ENCODE measurements around the gene KLLN.

The KLLN gene

GRCh38 chr10:87849001-87849400 is 14.3 kb downstream of the KLLN start:
- TF ChIP-seq GATA3 (IDR thresholded peaks at IDR 0.05; ENCODE audit: low read depth, low read length) = no peak
- no peak for TF ChIP-seq GATA2 (IDR thresholded peaks at IDR 0.05; ENCODE audit: low read depth, low read length)

DNA sequence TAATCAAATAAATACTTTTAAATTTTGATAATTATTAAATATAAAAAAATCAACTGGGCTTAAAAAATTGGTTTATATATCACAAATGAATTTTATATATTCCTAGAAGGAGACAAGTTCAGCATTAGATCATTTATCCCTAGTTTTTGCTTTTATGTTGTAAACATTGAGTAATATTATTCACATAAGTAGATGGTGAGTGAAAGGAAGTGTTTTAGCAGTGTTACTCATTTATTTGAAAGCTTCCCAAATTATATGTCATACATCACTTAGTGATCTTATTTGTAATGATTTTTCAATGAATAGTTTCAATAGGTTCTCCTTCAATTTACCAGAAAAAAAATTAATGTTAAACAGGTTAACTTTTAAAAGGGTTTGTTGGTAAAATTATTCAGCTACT is 15.8 kb downstream of the KLLN start:
- TF ChIP-seq GATA3 (IDR thresholded peaks at IDR 0.05; ENCODE audit: low read depth, low read length) = no peak

- TF ChIP-seq GATA2 (IDR thresholded peaks at IDR 0.05; ENCODE audit: low read depth, low read length) (no peak), GATA3 (IDR thresholded peaks at IDR 0.05; ENCODE audit: low read depth, low read length) (no peak)
These were observed 17.3 kb downstream of the KLLN start for GRCh38 chr10:87846023-87846422.

DNA sequence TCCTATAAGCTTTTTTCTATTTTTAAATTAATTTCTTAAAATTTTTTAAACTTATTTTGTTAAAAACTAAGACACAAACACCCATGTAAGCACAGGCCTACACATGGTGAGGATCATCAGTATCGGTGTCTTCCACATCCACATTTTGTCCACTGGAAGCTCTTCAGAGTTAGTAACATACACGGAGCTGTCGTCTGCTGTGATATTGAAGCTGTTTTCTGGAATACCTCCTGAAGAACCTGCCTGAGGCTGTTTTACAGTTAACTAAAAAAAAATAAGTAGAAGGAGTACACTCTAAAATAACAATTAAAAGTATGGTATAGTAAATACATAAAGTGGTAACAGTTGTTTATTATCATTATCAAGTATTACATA is 17.7 kb downstream of the KLLN start:
- TF ChIP-seq GATA3 (IDR thresholded peaks at IDR 0.05; ENCODE audit: low read depth, low read length) (no peak), GATA2 (IDR thresholded peaks at IDR 0.05; ENCODE audit: low read depth, low read length) (no peak)

- no peak for TF ChIP-seq GATA2 (IDR thresholded peaks at IDR 0.05; ENCODE audit: low read depth, low read length)
- TF ChIP-seq GATA3 (IDR thresholded peaks at IDR 0.05; ENCODE audit: low read depth, low read length) = no peak
These were observed 18.3 kb downstream of the KLLN start for GRCh38 chr10:87844837-87845623.

GRCh38 chr10:87843714-87844113 is 19.6 kb downstream of the KLLN start:
- no peak for TF ChIP-seq GATA2 (IDR thresholded peaks at IDR 0.05; ENCODE audit: low read depth, low read length)
- TF ChIP-seq GATA3 (IDR thresholded peaks at IDR 0.05; ENCODE audit: low read depth, low read length) = no peak

- TF ChIP-seq GATA2 (IDR thresholded peaks at IDR 0.05; ENCODE audit: low read depth, low read length) = no peak
- TF ChIP-seq GATA3 (IDR thresholded peaks at IDR 0.05; ENCODE audit: low read depth, low read length) = no peak
These were observed 20.4 kb downstream of the KLLN start for GRCh38 chr10:87842776-87843497.

DNA sequence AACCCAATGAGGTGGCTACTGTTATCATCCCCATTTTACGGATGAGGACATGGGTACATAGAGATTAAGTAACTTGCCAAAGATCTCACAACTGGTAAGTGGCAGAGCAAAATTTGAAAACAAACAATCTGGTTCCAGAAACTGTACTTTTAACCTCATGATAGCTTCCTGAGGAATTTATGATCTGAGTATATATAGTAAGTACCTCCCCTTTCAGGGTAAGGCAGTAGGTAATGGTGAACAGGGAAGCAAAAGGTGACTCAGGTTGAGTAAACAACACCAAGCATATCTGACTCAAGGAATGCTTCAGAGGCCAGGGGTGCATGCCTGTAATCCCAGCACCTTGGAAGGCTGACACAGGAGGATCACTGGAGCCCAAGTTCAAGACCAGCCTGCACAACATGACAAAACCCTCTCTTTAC is 21.1 kb downstream of the KLLN start:
- TF ChIP-seq GATA3 (IDR thresholded peaks at IDR 0.05; ENCODE audit: low read depth, low read length) = no peak
- TF ChIP-seq GATA2 (IDR thresholded peaks at IDR 0.05; ENCODE audit: low read depth, low read length) = no peak

DNA sequence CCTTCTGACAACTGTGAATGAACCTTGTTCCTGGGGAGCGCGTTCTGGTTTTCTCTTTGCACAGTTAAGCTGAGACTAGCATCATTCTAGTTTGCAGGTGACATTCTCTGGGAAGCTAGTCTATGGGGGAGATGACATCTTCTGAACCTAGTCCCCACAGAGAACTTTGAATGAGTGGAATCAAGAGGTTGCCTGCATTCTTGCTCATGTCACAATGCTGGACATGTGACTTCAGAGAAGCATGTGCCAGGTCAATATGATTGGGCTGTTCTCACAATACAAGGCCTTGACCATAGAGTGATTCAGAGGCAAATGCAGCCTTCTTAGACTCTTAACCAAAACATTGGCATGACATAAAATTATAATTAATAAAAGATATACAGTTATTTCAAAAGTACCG is 22.1 kb downstream of the KLLN start:
- TF ChIP-seq GATA2 (IDR thresholded peaks at IDR 0.05; ENCODE audit: low read depth, low read length) (no peak), GATA3 (IDR thresholded peaks at IDR 0.05; ENCODE audit: low read depth, low read length) (no peak)

- no peak for TF ChIP-seq GATA3 (IDR thresholded peaks at IDR 0.05; ENCODE audit: low read depth, low read length)
- no peak for TF ChIP-seq GATA2 (IDR thresholded peaks at IDR 0.05; ENCODE audit: low read depth, low read length)
These were observed 24.7 kb downstream of the KLLN start for GRCh38 chr10:87838650-87839049.

DNA sequence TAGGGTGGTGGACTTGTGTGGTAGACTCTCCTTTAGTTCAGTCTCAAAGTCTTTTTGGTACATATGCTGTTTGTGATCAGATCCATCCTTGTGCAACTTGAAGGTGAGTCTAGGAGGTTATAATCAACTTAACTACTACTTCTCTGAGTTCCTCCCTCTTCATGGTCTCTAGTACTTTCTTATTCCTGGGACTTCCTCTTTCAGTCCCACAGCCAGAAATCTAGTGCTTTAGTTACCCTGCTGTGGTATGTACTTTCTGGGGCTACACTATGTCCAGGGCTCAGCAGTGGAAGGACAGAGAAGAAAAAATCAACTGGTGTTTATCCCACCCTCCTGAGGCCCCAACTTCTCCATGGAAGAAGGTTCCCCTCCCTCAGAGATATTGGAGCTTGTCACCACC is 25.9 kb downstream of the KLLN start:
- no peak for TF ChIP-seq GATA3 (IDR thresholded peaks at IDR 0.05; ENCODE audit: low read depth, low read length)
- TF ChIP-seq GATA2 (IDR thresholded peaks at IDR 0.05; ENCODE audit: low read depth, low read length) = no peak

- TF ChIP-seq GATA3 (IDR thresholded peaks at IDR 0.05; ENCODE audit: low read depth, low read length) = no peak
- TF ChIP-seq GATA2 (IDR thresholded peaks at IDR 0.05; ENCODE audit: low read depth, low read length) = no peak
These were observed 27.2 kb downstream of the KLLN start for GRCh38 chr10:87836098-87836497.

DNA sequence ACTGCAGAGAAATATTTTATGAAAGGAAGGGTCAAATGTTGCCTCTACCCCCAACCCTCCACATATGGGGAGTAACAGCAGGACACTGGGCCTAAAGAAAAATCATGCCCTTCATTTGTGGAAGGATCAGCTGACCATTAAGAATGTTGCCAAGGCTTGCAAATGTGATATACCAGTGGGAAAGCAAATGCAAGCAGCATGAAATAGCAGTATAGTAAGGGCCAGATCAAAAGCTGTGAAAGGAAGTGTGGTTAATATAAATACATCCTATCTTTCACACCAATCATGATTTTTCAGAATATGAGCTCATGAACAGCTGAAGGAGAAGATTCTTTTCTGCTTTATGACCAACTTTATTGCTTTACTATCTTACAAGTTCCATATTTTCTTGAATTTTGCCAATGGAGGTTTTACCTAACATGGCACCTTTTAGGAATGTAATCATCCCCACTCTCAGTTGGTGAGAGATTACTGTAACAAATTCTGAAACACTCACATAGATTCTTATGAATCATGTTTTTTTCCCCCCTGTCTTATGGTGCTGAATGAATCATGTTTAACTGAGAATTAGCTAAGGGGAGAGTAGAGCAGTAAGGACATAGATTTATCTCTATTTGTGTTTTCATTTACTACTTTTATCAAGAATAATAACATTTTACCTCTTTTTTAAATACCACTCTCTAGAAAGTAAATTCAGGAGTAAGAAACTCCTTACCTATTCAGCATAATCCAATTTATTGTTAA is 33.2 kb downstream of the KLLN start:
- TF ChIP-seq GATA3 (IDR thresholded peaks at IDR 0.05; ENCODE audit: low read depth, low read length) (no peak), GATA2 (IDR thresholded peaks at IDR 0.05; ENCODE audit: low read depth, low read length) (no peak)

DNA sequence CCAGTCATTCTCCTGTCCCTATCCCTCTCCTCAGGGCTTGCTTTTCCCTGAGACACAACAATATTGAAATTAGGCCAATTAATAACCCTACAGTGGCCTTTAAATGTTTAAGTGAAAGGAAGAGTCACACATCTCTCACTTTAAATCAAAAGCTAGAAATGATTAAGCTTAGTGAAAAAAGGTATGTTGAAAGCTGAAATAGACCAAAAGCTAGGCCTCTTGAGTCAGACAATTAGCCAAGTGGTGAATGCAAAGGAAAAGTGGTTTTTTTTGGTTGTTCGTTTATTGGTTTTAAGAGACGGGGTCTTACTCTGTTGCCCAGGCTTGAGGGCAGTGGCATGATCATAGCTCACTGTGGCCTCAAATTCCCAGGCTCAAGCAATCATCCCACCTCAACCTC is 35.7 kb downstream of the KLLN start:
- TF ChIP-seq GATA3 (IDR thresholded peaks at IDR 0.05; ENCODE audit: low read depth, low read length) = no peak
- no peak for TF ChIP-seq GATA2 (IDR thresholded peaks at IDR 0.05; ENCODE audit: low read depth, low read length)
